OCI-LY3 (cell line): ENCODE measurements around the gene TNS3.

Experiments
- H2AFZ ChIP-seq: fragments of 200-600, 300-600 bp; shearing (Covaris generic); 2 replicates; pipeline ENCODE4 v1.6.0; 2014; ENCODE audit warnings: antibody characterized with exemption, low read depth, low read length
- H3K27ac ChIP-seq: fragments of 200-600, 300-600 bp; sonication (generic); 2 replicates; pipeline ENCODE4 v1.5.1; 2014; ENCODE audit warnings: mild to moderate bottlenecking, low read length, moderate library complexity, mixed read lengths
- H3K27me3 ChIP-seq: fragments of 200-600, 300-600 bp; sonication (generic); 2 replicates; pipeline ENCODE4 v1.6.1; 2014; ENCODE audit warnings: low read depth, low read length, mixed read lengths
- H3K36me3 ChIP-seq: fragments of 200-600, 300-600 bp; sonication (generic); replicated peaks from 2 replicates; pipeline ENCODE3; 2014; ENCODE audit warnings: low read depth, low read length, mixed read lengths
- H3K4me1 ChIP-seq: fragments of 300-600, 200-600 bp; sonication (generic); 2 replicates; pipeline ENCODE4 v1.6.1; 2014; ENCODE audit warnings: low read length, mixed read lengths
- H3K4me2 ChIP-seq: fragments of 200-600, 300-600 bp; sonication (generic); 2 replicates; pipeline ENCODE4 v1.6.1; 2014; ENCODE audit warnings: low read length, mixed read lengths
- H3K4me3 ChIP-seq: fragments of 300-600, 200-600 bp; sonication (generic); 2 replicates; pipeline ENCODE4 v1.5.1; 2014; ENCODE audit warnings: antibody characterized with exemption, mild to moderate bottlenecking, low read length, moderate library complexity
- H3K79me2 ChIP-seq: fragments of 300-600, 200-600 bp; shearing (Covaris generic); 2 replicates; pipeline ENCODE4 v1.6.1; 2014; ENCODE audit warnings: mild to moderate bottlenecking, low read length, mixed read lengths
- H3K9ac ChIP-seq: fragments of 300-600, 200-600 bp; shearing (Covaris generic); 2 replicates; pipeline ENCODE4 v1.6.0; 2014; ENCODE audit warnings: mild to moderate bottlenecking, low read length, moderate library complexity
- H3K9me3 ChIP-seq: fragments of 200-600, 300-600 bp; shearing (Covaris generic); 2 replicates; pipeline ENCODE4 v1.6.1; 2014; ENCODE audit warnings: low read length, mixed read lengths; ENCODE audit not compliant: insufficient read depth
- H4K20me1 ChIP-seq: fragments of 200-600, 300-600 bp; sonication (generic); 2 replicates; pipeline ENCODE4 v1.6.1; 2016; ENCODE audit warnings: low read length, mixed read lengths; ENCODE audit not compliant: insufficient read depth
- EZH2phosphoT487 ChIP-seq: fragments of 200-600 bp; shearing (Covaris generic); IDR thresholded peaks from 2 replicates; pipeline ENCODE4 v1.6.1; 2018; ENCODE audit warnings: antibody characterized with exemption, mixed run types, low read depth
- TF ChIP-seq, protein P1 (sequence below): fragments of 200-600, 300-600 bp; sonication (generic); IDR thresholded peaks from 2 replicates; pipeline ENCODE4 v1.5.1; 2014; ENCODE audit warnings: antibody characterized with exemption, low read length, low read depth

TNS3 gene

DNA sequence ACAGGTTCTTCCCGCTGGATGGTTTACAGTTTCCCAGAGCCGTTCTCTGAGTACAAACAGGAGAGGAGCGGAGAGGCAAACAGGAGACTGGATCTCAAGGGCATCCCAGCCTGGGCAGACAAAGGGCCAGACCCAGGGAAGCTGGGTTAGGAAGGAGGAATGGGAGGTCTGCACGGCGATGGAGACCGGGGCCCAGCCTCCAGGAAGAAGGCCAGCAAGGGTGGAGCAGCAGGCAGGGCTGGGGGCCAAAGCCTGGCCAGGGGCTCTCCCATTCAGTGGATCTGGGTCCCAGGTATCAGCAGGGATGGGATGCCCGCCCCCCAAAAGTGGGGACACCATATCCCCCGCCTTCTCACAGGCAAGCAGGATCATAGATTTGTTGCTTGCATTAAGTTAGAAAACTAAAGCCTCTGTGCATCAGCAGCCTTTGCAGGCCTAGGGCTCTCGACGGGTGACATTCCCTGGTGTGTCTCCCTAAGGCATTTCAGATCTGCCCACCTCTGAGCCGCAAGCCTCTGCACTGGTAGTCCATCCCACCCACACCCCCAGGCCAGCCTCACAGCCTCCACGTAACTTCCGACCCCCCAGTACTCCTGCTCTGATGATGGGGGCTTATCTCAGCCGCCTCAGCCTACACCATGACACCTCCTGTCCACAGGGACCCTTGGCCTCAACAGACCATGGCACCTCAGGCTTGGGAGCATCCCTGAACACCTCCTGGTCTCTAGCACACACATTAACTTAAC is 59.9 kb downstream of the TNS3 start:
- H3K9me3 ChIP-seq, result no peaks in the 10 kb centered on the region
- H3K4me1 ChIP-seq, result no peaks in the 10 kb centered on the region
- H2AFZ ChIP-seq, result no peak overlapping the region
- no peaks in the 10 kb centered on the region for H4K20me1 ChIP-seq
- TF ChIP-seq, protein P1, sequence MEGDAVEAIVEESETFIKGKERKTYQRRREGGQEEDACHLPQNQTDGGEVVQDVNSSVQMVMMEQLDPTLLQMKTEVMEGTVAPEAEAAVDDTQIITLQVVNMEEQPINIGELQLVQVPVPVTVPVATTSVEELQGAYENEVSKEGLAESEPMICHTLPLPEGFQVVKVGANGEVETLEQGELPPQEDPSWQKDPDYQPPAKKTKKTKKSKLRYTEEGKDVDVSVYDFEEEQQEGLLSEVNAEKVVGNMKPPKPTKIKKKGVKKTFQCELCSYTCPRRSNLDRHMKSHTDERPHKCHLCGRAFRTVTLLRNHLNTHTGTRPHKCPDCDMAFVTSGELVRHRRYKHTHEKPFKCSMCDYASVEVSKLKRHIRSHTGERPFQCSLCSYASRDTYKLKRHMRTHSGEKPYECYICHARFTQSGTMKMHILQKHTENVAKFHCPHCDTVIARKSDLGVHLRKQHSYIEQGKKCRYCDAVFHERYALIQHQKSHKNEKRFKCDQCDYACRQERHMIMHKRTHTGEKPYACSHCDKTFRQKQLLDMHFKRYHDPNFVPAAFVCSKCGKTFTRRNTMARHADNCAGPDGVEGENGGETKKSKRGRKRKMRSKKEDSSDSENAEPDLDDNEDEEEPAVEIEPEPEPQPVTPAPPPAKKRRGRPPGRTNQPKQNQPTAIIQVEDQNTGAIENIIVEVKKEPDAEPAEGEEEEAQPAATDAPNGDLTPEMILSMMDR, result no peak
- no peak for TF ChIP-seq EZH2phosphoT487
- H3K79me2 ChIP-seq, result no peaks in the 10 kb centered on the region
- H3K4me3 ChIP-seq, result no peak overlapping the region
- H3K27me3 ChIP-seq, result no peaks in the 10 kb centered on the region
- H3K9ac ChIP-seq, result no peak overlapping the region
- no peaks in the 10 kb centered on the region for H3K36me3 ChIP-seq
- H3K27ac ChIP-seq, result no peak overlapping the region
- H3K4me2 ChIP-seq, result no peak overlapping the region

- no peak overlapping the region for H3K4me2 ChIP-seq
- no peaks in the 10 kb centered on the region for H4K20me1 ChIP-seq
- H2AFZ ChIP-seq, result no peak overlapping the region
- no peak overlapping the region for H3K9ac ChIP-seq
- H3K36me3 ChIP-seq, result no peaks in the 10 kb centered on the region
- no peaks in the 10 kb centered on the region for H3K79me2 ChIP-seq
- TF ChIP-seq, protein P1, result no peak
- no peak for TF ChIP-seq EZH2phosphoT487
- H3K9me3 ChIP-seq, result no peaks in the 10 kb centered on the region
- no peak overlapping the region for H3K27ac ChIP-seq
- no peak overlapping the region for H3K4me3 ChIP-seq
- no peaks in the 10 kb centered on the region for H3K4me1 ChIP-seq
- no peaks in the 10 kb centered on the region for H3K27me3 ChIP-seq
Observed at GRCh38 chr7:47521011-47521795, 60.7 kb downstream of the TNS3 start.

- Histone ChIP-seq H4K20me1 (no peaks in the 10 kb centered on the region), H3K4me2 (no peak overlapping the region), H3K4me1 (no peaks in the 10 kb centered on the region), H3K9ac (no peak overlapping the region), H3K9me3 (no peaks in the 10 kb centered on the region), H2AFZ (no peak overlapping the region), H3K79me2 (no peaks in the 10 kb centered on the region), H3K27ac (no peak overlapping the region), H3K27me3 (no peaks in the 10 kb centered on the region), H3K4me3 (no peak overlapping the region), H3K36me3 (no peaks in the 10 kb centered on the region)
- TF ChIP-seq EZH2phosphoT487, result no peak
- TF ChIP-seq, protein P1, result no peak
Observed at GRCh38 chr7:47520406-47520805, 61.5 kb downstream of the TNS3 start.

- no peaks in the 10 kb centered on the region for H3K4me1 ChIP-seq
- no peaks in the 10 kb centered on the region for H3K36me3 ChIP-seq
- H3K4me2 ChIP-seq, result no peak overlapping the region
- H3K9me3 ChIP-seq, result no peaks in the 10 kb centered on the region
- H4K20me1 ChIP-seq, result no peaks in the 10 kb centered on the region
- TF ChIP-seq EZH2phosphoT487, result no peak
- TF ChIP-seq, protein P1, result no peak
- no peaks in the 10 kb centered on the region for H3K27me3 ChIP-seq
- H3K9ac ChIP-seq, result no peak overlapping the region
- H3K79me2 ChIP-seq, result no peaks in the 10 kb centered on the region
- no peak overlapping the region for H2AFZ ChIP-seq
- no peak overlapping the region for H3K4me3 ChIP-seq
- no peak overlapping the region for H3K27ac ChIP-seq
Observed at GRCh38 chr7:47518827-47519226, 63.1 kb downstream of the TNS3 start.
